Left ventricle myocardium superior (tissue), 1 donor: Measurements from ENCODE around the gene NAIP. TPM values are rescaled to one million over a fixed set of nuclear protein-coding genes. Genes with fewer than 3 reads are reported as not detected.
"Not testable (repeated sequence)": the region's sequence is repeated elsewhere in the genome, so short reads cannot be mapped to it uniquely, and the experiment has no call there.

Experiments
- ATAC-seq: fragments of 200-7000 bp; cut with Tn5 transposase; one replicate; pipeline ENCODE4 v1.9.1; 2020; ENCODE audit warnings: mild to moderate bottlenecking, moderate library complexity
- DNase-seq: peaks from one replicate; pipeline ENCODE4 v3.0.0-alpha.2; 2020
- intact Hi-C: fragments of 100-400 bp; cut with micrococcal nuclease; formaldehyde crosslinking; loops from one replicate; pipeline ENCODE4 v1.11.0; 2022
- long read RNA-seq: library from polyadenylated mRNA; unstranded; transcript quantifications from one replicate; pipeline ENCODE4 v2.0.0, GENCODE V29; 2021
- total RNA-seq: library from RNA; stranded (reverse); fragmentation: NEBNext Ultra II Directional; extraction: Animal tissue kit (Norgen Biotek cat#: 25700); gene quantifications from one replicate; pipeline ENCODE4 v1.2.1, GENCODE V29; 2021
- donor health status: DM: no; HTN: yes; CAD: no; lungs with severe emphysema.

The NAIP gene, protein sequence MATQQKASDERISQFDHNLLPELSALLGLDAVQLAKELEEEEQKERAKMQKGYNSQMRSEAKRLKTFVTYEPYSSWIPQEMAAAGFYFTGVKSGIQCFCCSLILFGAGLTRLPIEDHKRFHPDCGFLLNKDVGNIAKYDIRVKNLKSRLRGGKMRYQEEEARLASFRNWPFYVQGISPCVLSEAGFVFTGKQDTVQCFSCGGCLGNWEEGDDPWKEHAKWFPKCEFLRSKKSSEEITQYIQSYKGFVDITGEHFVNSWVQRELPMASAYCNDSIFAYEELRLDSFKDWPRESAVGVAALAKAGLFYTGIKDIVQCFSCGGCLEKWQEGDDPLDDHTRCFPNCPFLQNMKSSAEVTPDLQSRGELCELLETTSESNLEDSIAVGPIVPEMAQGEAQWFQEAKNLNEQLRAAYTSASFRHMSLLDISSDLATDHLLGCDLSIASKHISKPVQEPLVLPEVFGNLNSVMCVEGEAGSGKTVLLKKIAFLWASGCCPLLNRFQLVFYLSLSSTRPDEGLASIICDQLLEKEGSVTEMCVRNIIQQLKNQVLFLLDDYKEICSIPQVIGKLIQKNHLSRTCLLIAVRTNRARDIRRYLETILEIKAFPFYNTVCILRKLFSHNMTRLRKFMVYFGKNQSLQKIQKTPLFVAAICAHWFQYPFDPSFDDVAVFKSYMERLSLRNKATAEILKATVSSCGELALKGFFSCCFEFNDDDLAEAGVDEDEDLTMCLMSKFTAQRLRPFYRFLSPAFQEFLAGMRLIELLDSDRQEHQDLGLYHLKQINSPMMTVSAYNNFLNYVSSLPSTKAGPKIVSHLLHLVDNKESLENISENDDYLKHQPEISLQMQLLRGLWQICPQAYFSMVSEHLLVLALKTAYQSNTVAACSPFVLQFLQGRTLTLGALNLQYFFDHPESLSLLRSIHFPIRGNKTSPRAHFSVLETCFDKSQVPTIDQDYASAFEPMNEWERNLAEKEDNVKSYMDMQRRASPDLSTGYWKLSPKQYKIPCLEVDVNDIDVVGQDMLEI (N-terminal part only)
- total RNA-seq: 5.9 TPM
- long read RNA-seq, partial matches to known transcripts: 1 of 2 reads
- long read RNA-seq, other reads (novel, unspliced or antisense): 1 of 2 reads

DNA sequence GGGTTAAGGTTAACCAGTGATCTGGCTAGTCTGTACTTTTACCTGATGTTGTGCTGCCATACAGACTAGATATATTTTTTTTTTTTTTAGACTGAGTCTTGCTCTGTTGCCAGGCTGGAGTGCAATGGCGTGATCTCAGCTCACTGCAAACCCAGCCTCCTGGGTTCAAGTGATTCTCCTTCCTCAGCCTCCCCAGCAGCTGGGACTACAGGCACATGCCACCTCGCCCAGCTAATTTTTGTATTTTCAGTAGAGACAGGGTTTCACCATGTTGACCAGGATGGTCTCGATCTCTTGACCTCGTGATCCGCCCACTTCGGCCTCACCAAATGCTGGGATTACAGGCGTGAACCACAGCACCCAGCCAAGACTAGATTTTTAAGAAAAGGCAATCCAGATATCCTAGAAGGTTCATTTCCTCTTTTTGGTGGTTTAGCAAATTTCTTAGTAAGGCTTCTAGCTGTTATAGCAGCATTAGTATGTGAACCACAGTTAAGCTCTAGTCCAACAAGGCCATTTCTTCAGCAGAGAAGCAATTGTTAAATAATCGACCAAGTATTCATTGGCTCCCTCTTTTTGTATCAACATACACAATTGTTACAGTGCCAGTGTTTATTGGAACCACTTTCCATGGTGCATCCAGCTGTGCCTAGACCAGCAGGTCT lies at the start of gene NAIP:
Gene NAIP (minus strand): TSS at position 51 of the 665 bp plus-strand sequence. CDS start 12,424 bp downstream, outside the sequence.
- DNase-seq, ATAC-seq, intact Hi-C loops: not testable (repeated sequence)

DNA sequence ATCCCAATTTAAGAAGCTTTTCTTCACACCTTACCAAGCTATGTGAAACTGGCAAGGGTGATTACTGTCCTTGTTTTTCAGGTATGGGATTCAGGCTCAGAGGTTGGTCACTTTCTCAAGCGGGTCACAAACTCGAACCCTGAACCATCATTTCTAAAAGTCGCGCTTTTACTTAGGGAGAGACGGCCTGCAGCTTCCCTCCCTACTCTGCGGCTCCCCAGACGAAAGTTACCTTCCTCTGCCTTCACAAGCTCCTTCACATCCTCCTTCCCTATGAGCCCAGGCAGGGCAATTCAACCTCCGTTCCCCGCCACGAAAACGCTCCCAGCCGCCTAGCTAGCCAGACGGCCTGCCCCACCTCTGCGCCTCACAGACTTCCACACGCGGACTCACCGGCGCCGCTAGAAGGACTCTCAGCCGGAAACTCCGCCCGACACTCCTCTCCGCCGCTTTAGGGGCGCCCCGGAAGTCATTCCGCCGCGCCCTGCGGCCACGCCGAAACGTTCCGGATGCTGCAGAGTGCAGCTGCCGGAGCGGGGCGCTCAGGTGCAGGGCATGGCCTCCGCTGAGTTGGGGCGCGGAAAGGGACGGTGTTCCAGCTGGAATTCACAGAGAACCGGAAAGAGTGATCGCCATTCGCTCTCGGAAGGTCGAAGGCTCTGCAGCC lies 42.3 kb upstream of the NAIP start, which contains the start of gene GTF2H2:
Gene GTF2H2 (minus strand): TSS at position 415 of the 667 bp plus-strand sequence. CDS start 4,913 bp downstream, outside the sequence.
- intact Hi-C loops: not testable (repeated sequence)
- peak; percentile 99 for ATAC-seq

DNA sequence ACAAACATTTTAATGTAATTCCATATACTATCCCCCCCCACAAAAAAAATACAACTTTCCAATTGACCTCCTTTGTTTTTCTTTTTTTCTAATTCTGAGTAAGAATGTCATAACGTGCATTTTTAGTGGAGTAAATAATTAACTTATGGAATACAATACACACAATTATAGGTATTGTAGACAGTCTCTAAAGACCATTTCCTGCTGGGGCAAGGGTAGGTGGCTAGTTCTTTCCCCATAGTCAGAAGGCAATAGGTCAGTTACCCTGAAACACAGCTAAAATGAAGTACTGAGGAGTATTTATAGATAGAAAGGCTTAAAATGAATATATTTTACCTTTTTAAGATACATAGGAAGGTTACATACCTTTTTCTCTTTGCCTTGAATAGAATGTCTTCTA lies 36.2 kb upstream of the NAIP start:
- ATAC-seq, intact Hi-C loops, DNase-seq: not testable (repeated sequence)

More for the DNA sequence above, 42.3 kb upstream of the NAIP start, which contains the start of gene GTF2H2:
- DNase-seq: not testable (repeated sequence)

DNA sequence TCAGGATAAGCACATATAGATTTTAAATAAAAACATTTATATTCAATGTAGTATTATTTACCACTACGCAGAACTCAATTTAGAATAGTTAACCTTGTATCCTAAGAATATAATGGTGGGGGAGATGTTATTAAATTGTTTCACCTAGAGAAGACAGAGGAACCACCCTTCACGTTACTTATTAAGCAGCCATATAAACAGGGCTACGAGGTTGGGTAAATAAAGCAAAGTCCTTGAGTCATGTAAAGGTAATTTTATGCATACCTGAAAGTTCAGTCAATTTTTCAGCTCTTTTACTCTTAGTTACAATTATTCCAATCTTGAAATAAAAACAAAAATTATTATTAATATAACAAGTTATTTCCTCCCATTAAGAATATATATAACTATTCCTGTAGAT lies 34.3 kb upstream of the NAIP start:
- ATAC-seq, intact Hi-C loops, DNase-seq: not testable (repeated sequence)

DNA sequence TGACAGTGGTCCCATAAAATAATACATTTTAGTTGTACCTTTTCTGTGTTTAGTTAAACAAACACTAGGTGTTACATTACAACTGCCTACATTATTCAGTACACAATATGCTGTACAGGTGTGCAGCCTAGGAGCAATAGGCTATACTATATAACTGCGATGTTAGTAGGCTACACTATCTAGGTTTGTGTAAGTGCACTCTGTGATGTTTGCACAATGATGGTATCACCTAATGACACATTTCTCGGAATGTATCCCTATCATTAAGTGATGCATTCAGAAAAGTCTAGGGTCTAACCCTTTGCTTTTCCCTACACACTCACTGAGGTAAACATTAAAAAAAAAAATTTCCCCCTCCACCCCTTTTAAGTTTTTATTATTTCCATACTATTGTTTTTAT lies 19.7 kb upstream of the NAIP start:
- intact Hi-C loops, DNase-seq, ATAC-seq: not testable (repeated sequence)

DNA sequence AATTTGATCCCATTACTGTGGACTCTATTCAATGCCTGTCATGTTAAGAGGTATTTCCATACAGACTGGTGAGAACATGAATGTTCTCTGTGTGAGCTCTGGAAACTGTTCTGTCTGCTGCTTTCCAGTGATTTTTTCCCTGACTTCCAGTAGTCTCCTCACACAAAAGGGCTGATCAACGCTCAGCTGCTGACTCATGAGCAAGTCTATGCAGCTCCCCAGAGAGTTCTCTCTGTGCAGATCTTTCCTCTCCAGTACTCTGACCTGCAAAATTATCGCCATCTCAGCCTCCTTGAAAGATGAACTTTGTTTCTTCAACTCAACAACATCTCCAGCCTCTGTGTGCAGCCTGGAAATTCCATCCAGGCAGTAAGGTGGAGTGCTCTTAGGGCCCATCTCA lies 19.0 kb upstream of the NAIP start:
- intact Hi-C loops, ATAC-seq, DNase-seq: not testable (repeated sequence)

DNA sequence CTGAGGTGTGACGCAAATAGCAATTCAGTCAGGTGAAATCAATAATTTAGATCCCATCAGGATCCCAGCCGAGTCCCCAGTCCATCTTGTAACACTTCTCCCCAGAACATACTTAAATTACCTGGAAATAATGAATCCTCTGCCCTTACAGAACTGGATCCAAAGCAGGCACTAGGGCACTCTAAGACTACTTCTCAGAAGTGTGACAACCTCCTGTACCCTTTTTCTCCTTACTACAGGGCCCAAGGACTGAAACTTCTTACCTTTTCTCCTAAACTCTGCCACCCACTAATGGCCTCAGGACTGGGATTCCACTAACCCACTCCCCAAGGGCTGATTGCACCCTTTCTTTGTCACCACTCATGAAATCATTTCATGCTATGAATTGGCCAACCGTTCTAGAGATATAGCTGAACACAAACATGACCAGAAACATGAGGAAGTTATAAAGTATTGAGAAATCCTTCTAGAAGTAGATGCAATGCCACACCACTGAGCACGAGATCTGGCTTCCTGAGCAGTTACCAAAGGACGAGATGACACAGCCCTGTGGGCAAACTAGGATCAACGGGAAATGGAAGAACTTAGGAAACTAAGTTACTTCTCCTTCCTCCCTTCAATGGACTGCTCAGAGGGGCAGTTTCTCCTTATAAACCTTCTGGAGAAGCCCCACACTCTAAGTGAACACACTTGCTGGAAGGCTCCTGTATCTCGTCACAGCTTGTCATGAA lies 6.1 kb upstream of the NAIP start:
- DNase-seq, intact Hi-C loops: not testable (repeated sequence)
- ATAC-seq: peak; percentile 88

DNA sequence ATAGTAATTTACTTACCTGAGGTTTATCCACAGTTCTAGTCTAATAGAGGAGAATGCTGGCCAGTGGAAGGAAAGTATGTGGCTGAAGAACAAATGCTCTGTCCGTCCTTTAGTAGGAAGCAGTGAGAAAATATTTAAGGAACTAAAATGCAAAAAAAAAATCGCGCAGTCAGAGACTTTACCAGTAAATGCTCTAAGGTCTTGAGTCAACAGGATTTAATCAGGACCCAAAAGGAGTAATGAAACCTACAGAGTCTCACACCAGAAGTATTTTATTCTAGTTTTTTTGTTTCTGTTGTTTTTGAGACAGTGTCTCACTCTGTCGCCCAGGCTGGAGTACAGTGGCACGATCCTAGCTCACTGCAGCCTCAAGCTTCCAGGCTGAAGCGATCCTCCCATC lies 4.5 kb downstream of the NAIP start:
- DNase-seq, ATAC-seq, intact Hi-C loops: not testable (repeated sequence)

DNA sequence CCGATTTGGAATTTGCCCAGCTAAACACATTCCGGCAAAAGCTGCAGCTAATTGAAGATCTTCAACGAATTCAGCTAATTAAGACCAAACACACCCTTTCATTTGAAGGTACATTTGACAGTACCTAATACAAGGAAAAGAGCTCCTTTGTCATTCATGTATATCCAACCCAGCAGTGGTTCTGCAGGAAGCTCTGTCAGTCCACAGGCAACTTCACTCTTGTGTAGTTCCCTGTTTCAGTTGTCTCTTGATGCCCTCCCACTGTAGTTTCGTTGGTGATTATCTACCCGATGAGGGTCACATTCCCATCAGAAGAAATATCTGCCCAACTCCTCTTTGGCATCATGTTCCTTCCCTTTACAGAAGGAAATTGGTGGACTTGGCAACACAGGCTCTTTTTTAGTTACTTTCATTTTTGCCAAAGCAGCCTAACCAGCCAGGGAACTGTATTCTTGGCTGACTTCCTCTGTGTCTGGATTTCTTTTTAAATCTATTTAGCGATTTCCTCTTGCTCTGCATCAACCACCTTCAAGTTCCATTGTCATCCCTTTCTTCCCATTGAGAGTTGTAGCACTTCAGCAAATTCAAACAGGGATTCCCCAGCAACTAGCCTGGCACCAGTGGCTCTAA lies 6.6 kb downstream of the NAIP start:
- intact Hi-C loops, DNase-seq: not testable (repeated sequence)
- ATAC-seq: peak; percentile 52

DNA sequence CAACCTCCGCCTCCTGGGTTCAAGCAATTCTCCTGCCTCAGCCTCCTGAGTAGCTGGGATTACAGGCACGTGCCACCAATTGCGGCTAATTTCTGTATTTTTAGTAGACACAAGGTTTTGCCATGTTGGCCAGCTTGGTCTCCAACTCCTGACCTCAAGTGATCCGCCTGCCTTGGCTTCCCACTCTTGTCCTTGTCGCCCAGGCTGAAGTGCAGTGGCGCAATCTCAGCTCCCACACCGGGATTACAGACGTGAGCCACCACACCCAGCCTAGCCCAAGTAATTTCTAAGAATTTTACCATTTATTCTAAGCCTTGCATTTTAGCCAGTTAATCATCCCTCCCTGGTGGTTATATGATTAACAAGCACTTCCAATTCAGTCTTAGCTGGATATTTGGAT lies 11.0 kb downstream of the NAIP start:
- ATAC-seq: no peak
- DNase-seq: no peak
- intact Hi-C loops: no loop called here

DNA sequence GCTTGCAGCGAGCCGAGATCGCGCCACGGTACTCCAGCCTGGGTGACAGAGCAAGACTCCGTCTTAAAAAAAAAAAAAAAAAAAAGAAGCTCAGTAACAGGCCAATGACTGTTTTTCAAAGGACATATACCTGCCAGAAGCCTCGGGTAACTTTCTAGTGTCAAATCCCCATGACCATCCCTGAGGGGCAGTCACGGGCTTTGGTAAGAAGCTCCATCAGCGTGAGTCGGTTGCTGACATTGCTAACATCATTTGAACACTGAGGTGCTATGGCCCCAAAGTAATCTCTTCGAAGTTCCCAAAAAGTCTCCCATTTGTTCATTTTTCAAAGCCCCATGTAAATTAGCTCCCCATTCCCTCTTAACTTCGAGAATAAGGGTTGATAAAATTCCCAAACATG lies 11.6 kb downstream of the NAIP start:
- intact Hi-C loops: no loop called here
- no peak for ATAC-seq
- no peak for DNase-seq

DNA sequence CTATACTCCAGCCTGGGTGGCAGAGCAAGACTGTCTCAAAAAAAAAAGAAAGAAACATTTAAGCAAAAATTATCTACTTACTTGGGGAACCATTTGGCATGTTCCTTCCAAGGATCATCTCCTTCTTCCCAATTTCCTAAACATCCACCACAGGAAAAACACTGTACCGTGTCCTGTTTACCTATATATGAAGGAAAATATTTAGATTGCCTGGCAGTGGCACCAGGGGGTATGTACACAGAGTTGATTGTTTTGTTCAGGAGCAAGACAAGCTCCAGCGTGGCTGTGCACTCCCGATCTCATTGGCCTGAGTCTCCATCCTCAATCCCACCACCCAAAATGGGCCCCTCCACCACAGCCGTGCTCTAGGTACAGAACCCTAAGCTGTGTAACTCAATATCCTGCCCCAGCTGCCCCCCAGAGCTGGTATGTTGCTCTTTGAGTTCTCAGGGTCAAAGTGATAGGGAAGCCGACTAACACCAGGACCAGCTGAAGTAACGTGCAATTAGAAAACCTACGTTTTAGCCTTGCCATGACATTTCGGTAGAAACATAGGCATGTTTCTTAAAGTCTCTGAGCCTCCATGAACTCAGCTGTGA lies 13.8 kb downstream of the NAIP start:
- no peak for ATAC-seq
- no peak for DNase-seq
- intact Hi-C loops: no loop called here

DNA sequence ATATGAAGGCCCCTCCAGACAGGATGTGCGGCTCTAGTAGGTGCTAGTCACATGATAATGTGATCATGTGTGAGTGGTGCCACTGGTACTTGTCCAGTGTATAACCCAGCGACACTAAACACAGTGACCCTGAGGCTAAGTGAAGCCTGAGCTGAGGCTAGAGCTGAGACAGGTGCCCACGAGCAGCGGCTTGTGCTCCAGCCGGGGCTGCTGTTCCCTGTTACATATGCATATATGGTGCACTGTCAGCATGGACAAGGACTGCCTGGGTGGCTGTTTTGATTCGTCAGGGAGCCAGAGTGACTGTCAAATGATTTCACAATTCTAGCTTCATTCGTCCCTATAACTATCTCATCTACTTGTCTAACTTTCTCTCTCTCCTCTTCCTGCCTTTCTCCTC lies 18.2 kb downstream of the NAIP start:
- DNase-seq, intact Hi-C loops, ATAC-seq: not testable (repeated sequence)

DNA sequence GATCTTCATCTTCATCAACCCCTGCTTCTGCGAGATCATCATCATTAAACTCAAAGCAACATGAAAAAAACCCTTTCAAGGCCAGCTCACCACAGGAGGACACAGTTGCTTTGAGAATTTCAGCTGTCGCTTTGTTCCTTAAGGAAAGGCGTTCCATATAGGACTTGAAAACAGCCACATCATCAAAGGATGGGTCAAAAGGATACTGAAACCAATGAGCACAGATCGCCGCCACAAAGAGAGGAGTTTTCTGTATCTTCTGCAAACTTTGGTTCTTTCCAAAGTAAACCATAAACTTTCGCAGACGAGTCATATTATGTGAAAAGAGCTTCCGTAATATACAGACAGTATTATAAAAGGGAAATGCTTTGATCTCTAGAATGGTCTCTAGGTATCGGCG lies 40.3 kb downstream of the NAIP start:
- ATAC-seq, DNase-seq, intact Hi-C loops: not testable (repeated sequence)

DNA sequence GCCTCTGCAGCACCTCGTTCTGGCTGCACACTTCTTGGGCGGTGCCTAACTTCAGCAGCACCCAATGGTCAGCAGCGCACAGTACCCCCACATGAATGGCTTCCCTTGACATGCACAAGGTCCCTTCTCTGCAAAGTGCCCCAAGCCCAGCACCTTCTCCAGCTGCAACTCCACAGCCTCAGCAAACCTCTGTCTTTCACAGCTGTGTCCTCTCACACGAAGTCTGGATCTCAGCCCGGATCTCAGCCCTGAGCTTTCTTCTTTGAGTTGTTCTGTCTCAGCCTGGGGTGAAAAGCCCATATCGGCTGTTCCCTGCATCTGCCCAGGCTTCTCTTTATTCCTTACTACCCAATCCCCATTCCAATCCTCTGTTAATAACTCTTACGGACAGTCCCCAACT lies 57.9 kb downstream of the NAIP start:
- DNase-seq, ATAC-seq: not testable (repeated sequence)

DNA sequence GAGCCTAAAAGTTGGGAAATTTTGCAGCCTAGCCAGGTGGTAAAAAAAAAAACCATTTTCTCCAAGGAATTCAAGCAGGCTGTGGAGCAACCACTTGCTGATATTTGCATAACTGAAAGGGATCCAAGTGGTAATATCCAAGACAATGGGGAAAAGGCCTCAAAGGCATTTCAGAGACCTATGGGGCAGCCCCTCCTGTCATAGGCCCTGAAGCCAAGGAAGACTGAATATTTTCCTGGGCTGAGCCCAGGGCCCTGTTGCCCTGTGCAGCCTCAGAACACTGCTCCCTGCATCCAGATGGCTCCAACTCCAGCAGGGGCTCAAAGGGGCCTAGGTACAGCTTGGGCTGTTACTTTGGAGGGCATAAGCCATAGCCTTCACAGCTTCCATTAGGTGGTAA lies 60.6 kb downstream of the NAIP start:
- intact Hi-C loops, DNase-seq: not testable (repeated sequence)
- ATAC-seq: peak; percentile 63

More for the DNA sequence above, 57.9 kb downstream of the NAIP start:
- intact Hi-C loops: not testable (repeated sequence)
